Measurements from ENCODE around the gene CXCL16. TPM values are rescaled to one million over a fixed set of nuclear protein-coding genes. Genes with fewer than 3 reads are reported as not detected.
"Not testable (repeated sequence)": the region's sequence is repeated elsewhere in the genome, so short reads cannot be mapped to it uniquely, and the experiment has no call there.

CXCL16 gene
- total RNA-seq, 2 experiments from 2014 or later: 3.1 to 3.4 TPM

- peak overlapping the region; percentile 94 for H3K27ac Mint-ChIP-seq
- H3K4me1 Mint-ChIP-seq (ENCODE audit: low read depth): peaks cover 37% of the 10 kb centered on the region
- DNase-seq: no peak
- no peaks in the 10 kb centered on the region for H3K27me3 Mint-ChIP-seq
- CTCF ChIA-PET: interaction anchor here (1.9 kb wide), 1 partner anchor 74 kb away, joined by 8 read pairs; no protein-coding TSS in a partner anchor
- POLR2A ChIA-PET: no interaction called here
- H3K36me3 Mint-ChIP-seq: peaks cover 48% of the 10 kb centered on the region
- intact Hi-C loops (cut with micrococcal nuclease): loop anchor here (10.0 kb wide), 1 partner anchor 571 kb away; the partner anchor contains the start of genes CYB5D2 and ZZEF1
- H3K9me3 Mint-ChIP-seq: no peaks in the 10 kb centered on the region
- H3K4me3 Mint-ChIP-seq: no peak overlapping the region
Measured at GRCh38 chr17:4716081-4716480, 23.6 kb downstream of the CXCL16 start.

GRCh38 chr17:4715063-4715744 is 24.5 kb downstream of the CXCL16 start:
- H3K4me3 Mint-ChIP-seq: peak overlapping the region; percentile 72
- H3K27ac Mint-ChIP-seq: peak overlapping the region; percentile 94
- H3K36me3 Mint-ChIP-seq: peaks cover 46% of the 10 kb centered on the region
- no peaks in the 10 kb centered on the region for H3K9me3 Mint-ChIP-seq
- ChIA-PET POLR2A (interaction anchor here (0.5 to 0.7 kb wide), 2 partner anchors 75 to 184 kb away, joined by 3 read pairs; partner anchors contain the start of gene C17orf107), CTCF (interaction anchor here (1.9 kb wide), 1 partner anchor 75 kb away, joined by 8 read pairs; no protein-coding TSS in a partner anchor)
- peaks cover 37% of the 10 kb centered on the region for H3K4me1 Mint-ChIP-seq (ENCODE audit: low read depth)
- peak; percentile 60 for DNase-seq
- intact Hi-C loops (cut with micrococcal nuclease): loop anchor here (10.0 kb wide), 1 partner anchor 570 kb away; the partner anchor contains the start of genes CYB5D2 and ZZEF1
- no peaks in the 10 kb centered on the region for H3K27me3 Mint-ChIP-seq

GRCh38 chr17:4714340-4715062 is 25.2 kb downstream of the CXCL16 start:
- intact Hi-C loops (cut with micrococcal nuclease): loop anchor here (1.0 to 10.0 kb wide), 2 partner anchors 14 to 570 kb away; partner anchors contain the start of genes CYB5D2 and ZZEF1
- ChIA-PET POLR2A (interaction anchor here (0.5 to 0.9 kb wide), 3 partner anchors 13 to 185 kb away, joined by 3 to 5 read pairs (median 3); partner anchors contain the start of gene C17orf107), CTCF (interaction anchor here (1.1 to 1.9 kb wide), 2 partner anchors 76 to 148 kb away, joined by 4 to 8 read pairs; no protein-coding TSS in a partner anchor)
- Mint-ChIP-seq H3K27ac (peak overlapping the region; percentile 94), H3K4me3 (peak overlapping the region; percentile 72), H3K4me1 (ENCODE audit: low read depth) (peaks cover 41% of the 10 kb centered on the region), H3K36me3 (peaks cover 40% of the 10 kb centered on the region)
- not testable (repeated sequence) for H3K27me3 Mint-ChIP-seq, DNase-seq, H3K9me3 Mint-ChIP-seq

- Mint-ChIP-seq H3K36me3 (peaks cover 29% of the 10 kb centered on the region), H3K27ac (peak overlapping the region; percentile 94), H3K27me3 (no peaks in the 10 kb centered on the region), H3K4me1 (ENCODE audit: low read depth) (peaks cover 50% of the 10 kb centered on the region), H3K9me3 (peaks cover 5% of the 10 kb centered on the region), H3K4me3 (peak overlapping the region; percentile 98)
- intact Hi-C loops (cut with micrococcal nuclease): loop anchor here (10.0 kb wide), 1 partner anchor 568 kb away; the partner anchor contains the start of genes CYB5D2 and ZZEF1
- CTCF ChIA-PET: interaction anchor here (1.1 to 1.6 kb wide), 3 partner anchors 11 to 169 kb away, joined by 3 to 5 read pairs (median 4); no protein-coding TSS in a partner anchor
- POLR2A ChIA-PET: interaction anchor here (1.3 kb wide), 2 partner anchors 8 to 15 kb away, joined by 4 read pairs; no protein-coding TSS in a partner anchor
- no peak for DNase-seq
Measured at GRCh38 chr17:4712526-4712925, 27.2 kb downstream of the CXCL16 start.

- H3K4me3 Mint-ChIP-seq: peak overlapping the region; percentile 98
- H3K4me1 Mint-ChIP-seq (ENCODE audit: low read depth): peaks cover 50% of the 10 kb centered on the region
- ChIA-PET POLR2A (interaction anchor here (0.7 to 1.3 kb wide), 3 partner anchors 9 to 24 kb away, joined by 3 to 4 read pairs (median 4); no protein-coding TSS in a partner anchor), CTCF (interaction anchor here (0.5 to 1.6 kb wide), 7 partner anchors 10 to 169 kb away, joined by 3 to 5 read pairs (median 3); no protein-coding TSS in a partner anchor)
- no peaks in the 10 kb centered on the region for H3K27me3 Mint-ChIP-seq
- H3K27ac Mint-ChIP-seq: peak overlapping the region; percentile 94
- intact Hi-C loops (cut with micrococcal nuclease): loop anchor here (2.0 to 10.0 kb wide), 3 partner anchors 79 to 567 kb away; partner anchors contain the start of genes CYB5D2, RNF167, SLC25A11 and ZZEF1
- H3K36me3 Mint-ChIP-seq: peaks cover 23% of the 10 kb centered on the region
- no peak for DNase-seq
- H3K9me3 Mint-ChIP-seq: peaks cover 5% of the 10 kb centered on the region
Measured at GRCh38 chr17:4711661-4712181, 28.0 kb downstream of the CXCL16 start.

- intact Hi-C loops (cut with micrococcal nuclease): loop anchor here (1.0 to 10.0 kb wide), 8 partner anchors 20 to 566 kb away; partner anchors contain the start of genes CYB5D2, MED11, MINK1 and PSMB6
- no peaks in the 10 kb centered on the region for H3K27me3 Mint-ChIP-seq
- H3K9me3 Mint-ChIP-seq: peaks cover 5% of the 10 kb centered on the region
- peak overlapping the region; percentile 94 for H3K27ac Mint-ChIP-seq
- peaks cover 21% of the 10 kb centered on the region for H3K36me3 Mint-ChIP-seq
- ChIA-PET CTCF (interaction anchor here (0.5 to 3.4 kb wide), 20 partner anchors 9 to 189 kb away, joined by 3 to 28 read pairs (median 3); partner anchors contain the start of genes PLD2 and PSMB6), POLR2A (interaction anchor here (0.7 to 1.4 kb wide), 4 partner anchors 10 to 85 kb away, joined by 3 to 13 read pairs (median 4); partner anchors contain the start of gene PSMB6)
- H3K4me1 Mint-ChIP-seq (ENCODE audit: low read depth): peaks cover 57% of the 10 kb centered on the region
- peak; percentile 71 for DNase-seq
- peak overlapping the region; percentile 98 for H3K4me3 Mint-ChIP-seq
Measured at GRCh38 chr17:4710693-4711634, 28.8 kb downstream of the CXCL16 start.

- POLR2A ChIA-PET: interaction anchor here (0.8 to 1.4 kb wide), 3 partner anchors 80 to 190 kb away, joined by 3 to 13 read pairs (median 3); partner anchors contain the start of gene PSMB6
- DNase-seq: peak; percentile 99
- Mint-ChIP-seq H3K27ac (peak within 1 kb of the TSS; percentile 94), H3K4me3 (peak within 1 kb of the TSS; percentile 98), H3K4me1 (ENCODE audit: low read depth) (peaks cover 55% of the 10 kb centered on the region), H3K36me3 (peaks cover 13% of the 10 kb centered on the region), H3K27me3 (no peaks in the 10 kb centered on the region), H3K9me3 (peaks cover 5% of the 10 kb centered on the region)
- intact Hi-C loops (cut with micrococcal nuclease): loop anchor here (1.0 to 10.0 kb wide), 8 partner anchors 21 to 565 kb away; partner anchors contain the start of genes CYB5D2, MED11, MINK1 and PSMB6
- CTCF ChIA-PET: interaction anchor here (0.7 to 3.4 kb wide), 17 partner anchors 9 to 230 kb away, joined by 3 to 28 read pairs (median 4); partner anchors contain the start of genes CHRNE, PLD2, PSMB6 and RNF167
Measured at GRCh38 chr17:4709794-4710692, 29.7 kb downstream of the CXCL16 start, which contains the start of gene ARRB2. Gene ARRB2, plus strand, starts transcription at chr17:4710632. Its CDS starts 90 bp downstream, at chr17:4710722.

GRCh38 chr17:4708436-4708835 is 31.3 kb downstream of the CXCL16 start:
- Mint-ChIP-seq H3K4me1 (ENCODE audit: low read depth) (peaks cover 48% of the 10 kb centered on the region), H3K36me3 (peaks cover 14% of the 10 kb centered on the region), H3K4me3 (peak overlapping the region; percentile 61), H3K27me3 (no peaks in the 10 kb centered on the region), H3K27ac (peak overlapping the region; percentile 79), H3K9me3 (peaks cover 5% of the 10 kb centered on the region)
- DNase-seq: peak; percentile 79
- ChIA-PET CTCF (interaction anchor here (0.6 to 3.4 kb wide), 5 partner anchors 17 to 200 kb away, joined by 3 to 28 read pairs (median 3); partner anchors contain the start of gene CHRNE), POLR2A (no interaction called here)
- intact Hi-C loops (cut with micrococcal nuclease): no loop called here

- H3K27me3 Mint-ChIP-seq: no peaks in the 10 kb centered on the region
- peak overlapping the region; percentile 30 for H3K27ac Mint-ChIP-seq
- CTCF ChIA-PET: interaction anchor here (1.0 kb wide), 1 partner anchor 84 kb away, joined by 3 read pairs; no protein-coding TSS in a partner anchor
- intact Hi-C loops (cut with micrococcal nuclease): no loop called here
- peaks cover 56% of the 10 kb centered on the region for H3K4me1 Mint-ChIP-seq (ENCODE audit: low read depth)
- POLR2A ChIA-PET: no interaction called here
- H3K9me3 Mint-ChIP-seq: peaks cover 5% of the 10 kb centered on the region
- H3K36me3 Mint-ChIP-seq: peaks cover 7% of the 10 kb centered on the region
- peak overlapping the region; percentile 33 for H3K4me3 Mint-ChIP-seq
- no peak for DNase-seq
Measured at GRCh38 chr17:4706121-4706520, 33.6 kb downstream of the CXCL16 start.
